Heart left ventricle (tissue), 16 donors: ENCODE results near the gene SRSF3. TPM values are rescaled to one million over a fixed set of nuclear protein-coding genes. Genes with fewer than 3 reads are reported as not detected.
"Not testable (repeated sequence)": the region's sequence is repeated elsewhere in the genome, so short reads cannot be mapped to it uniquely, and the experiment has no call there.

Experiments
- ATAC-seq, 4 donors: fragments of 200-7000 bp; cut with Tn5 transposase; one replicate each; pipeline ENCODE4 v1.9.1; 2020 to 2022; ENCODE audit warnings: moderate library complexity in 4 of 4, mild to moderate bottlenecking in 3 of 4, moderate number of reproducible peaks in 1 of 4
- DNase-seq, 5 donors: peaks; one replicate each; pipeline ENCODE4 v3.0.0-alpha.2; 2020
- H3K27ac ChIP-seq, 12 donors: fragments of 200-600 bp; sonication (generic) in 4 of 12; one replicate each; pipeline versions ENCODE4 v1.5.0 to v1.8.0; 2016 to 2022; ENCODE audit warnings: mild to moderate bottlenecking in 2 of 12
- H3K27me3 ChIP-seq, 9 donors: fragments of 200-600 bp; sonication (generic) in 2 of 9; one replicate each; pipeline versions ENCODE4 v1.5.1 to v1.8.0; 2016 to 2022; ENCODE audit warnings: mild to moderate bottlenecking in 3 of 9
- H3K36me3 ChIP-seq, 9 donors: fragments of 200-600 bp; sonication (generic) in 2 of 9; one replicate each; pipeline versions ENCODE4 v1.5.0 to v1.8.0; 2018 to 2022; ENCODE audit warnings: mild to moderate bottlenecking in 2 of 9
- H3K4me1 ChIP-seq, 12 donors: fragments of 200-600 bp; sonication (generic) in 4 of 12; one replicate each; pipeline versions ENCODE4 v1.5.0 to v1.8.0; 2016 to 2022; ENCODE audit warnings: mild to moderate bottlenecking in 3 of 12
- H3K4me3 ChIP-seq, 12 donors: fragments of 200-600 bp; sonication (generic) in 4 of 12; one replicate each; pipeline versions ENCODE4 v1.5.0 to v1.8.0; 2017 to 2022; ENCODE audit warnings: mild to moderate bottlenecking in 9 of 12, moderate library complexity in 4 of 12
- H3K9me3 ChIP-seq, 12 donors: fragments of 200-600 bp; sonication (generic) in 4 of 12; one replicate each; pipeline versions ENCODE4 v1.5.0 to v1.8.0; 2016 to 2022; ENCODE audit warnings: mild to moderate bottlenecking in 1 of 12
- CTCF ChIP-seq, 12 donors: fragments of 200-600 bp; sonication (generic) in 4 of 12; IDR thresholded peaks; one replicate each; pipeline versions ENCODE4 v1.5.0 to v1.8.0; 2018 to 2022; ENCODE audit warnings: antibody characterized with exemption in 12 of 12, mild to moderate bottlenecking in 5 of 12
- POLR2A ChIP-seq, 2 donors: fragments of 450-650 bp; IDR thresholded peaks; one replicate each; pipeline ENCODE4 v1.6.1; 2017; ENCODE audit warnings: antibody characterized with exemption in 2 of 2, mild to moderate bottlenecking in 2 of 2, moderate library complexity in 2 of 2
- WGBS, 4 donors: extraction: QIAGEN DNeasy Blood & Tissue Kit in 2 of 4; methylation state at CpG; one replicate each; pipeline versions ENCODE4 v1.1.5 to v1.1.7; 2013 to 2018; 5-methylcytosine and 5-hydroxymethylcytosine counted together
- intact Hi-C, 10 donors: fragments of 100-400 bp; cut with DNase I; formaldehyde crosslinking; loops; one replicate each; pipeline versions ENCODE4 v1.11.1 to v1.14.2; 2022
- polyA plus RNA-seq, 2 donors: library from polyadenylated mRNA; stranded (reverse); fragments of 200-250 nt; gene quantifications; one replicate each; pipeline ENCODE4 v1.2.3, GENCODE V29; 2013
- total RNA-seq, 9 donors: library from RNA; depleted of rRNA in 2 of 9; stranded (reverse); fragments of >200 nt in 2 of 9; fragmentation: NEBNext Ultra II Directional in 3 of 9; extraction: Animal tissue kit (Norgen Biotek cat#: 25700) in 3 of 9; gene quantifications; one replicate each; pipeline versions ENCODE4 v1.1.0 to v1.2.4, GENCODE V29; 2016 to 2023
- donor health status: ischemic (EF 13 %, LVEDD 7.1; RV severe dilation, severe dysfunction).
- donor health status: healthy with polysubstance abuse.
- donor health status: DM: no; HTN: yes; CAD: no.
- donor health status: DM: no; HTN: no; CAD: no.
- donor health status: ischemic (EF 25% LVEDD 6.9; RV normal size, moderate dysfunction).
- donor health status: ischemic (EF 25% LVEDD 5.7; RV mildly dilated, moderate dysfunction).
- donor health status: healthy.
- donor health status: DM: yes; HTN: yes; CAD: no.
- donor health status: ischemic (EF 35%, LVEDD 5.7; RV mildly dilated, moderate dysfunction).
- donor health status: nonischemic (EF 11% LVEDD 7.7; RV severe dilation, severe dysfunction).
- donor health status: DM: yes; HTN: yes; CAD: no.
- donor health status: PGD.
- donor health status: ischemic (EF 29% LVEDD 5.4; RV normal size, mild dysfunction).
- donor health status: nonischemic (EF 23%, LVEDD 6.1; RV moderate dilation, normal function).

Gene SRSF3
- total and polyA plus RNA-seq, 11 donors = 43.2 to 215 (median 111) TPM

GRCh38 chr6:36610041-36610955 is 16.1 kb downstream of the SRSF3 start:
- Histone ChIP-seq H3K27ac (peak overlapping the region in 4 of 12 donors; percentile 16 to 68 (median 40)), H3K36me3 (peaks cover 0 to 90% (median 81%) of the 10 kb centered on the region in 9 donors), H3K9me3 (no peaks in the 10 kb centered on the region), H3K27me3 (no peaks in the 10 kb centered on the region), H3K4me1 (peaks cover 0 to 60% (median 44%) of the 10 kb centered on the region in 12 donors), H3K4me3 (no peak overlapping the region)
- intact Hi-C loops = loop anchor here in 2 of 10 donors (10.0 kb wide), 2 partner anchors 235 to 245 kb away; no protein-coding TSS in a partner anchor
- 89 to 94% (median 93%) methylated on average over 14 of the region's 14 CpGs for WGBS, 4 donors
- no peak for ATAC-seq
- TF ChIP-seq CTCF (IDR thresholded peaks at IDR 0.05) (no peak), POLR2A (IDR thresholded peaks at IDR 0.05) (no peak)
- no peak for DNase-seq

DNA sequence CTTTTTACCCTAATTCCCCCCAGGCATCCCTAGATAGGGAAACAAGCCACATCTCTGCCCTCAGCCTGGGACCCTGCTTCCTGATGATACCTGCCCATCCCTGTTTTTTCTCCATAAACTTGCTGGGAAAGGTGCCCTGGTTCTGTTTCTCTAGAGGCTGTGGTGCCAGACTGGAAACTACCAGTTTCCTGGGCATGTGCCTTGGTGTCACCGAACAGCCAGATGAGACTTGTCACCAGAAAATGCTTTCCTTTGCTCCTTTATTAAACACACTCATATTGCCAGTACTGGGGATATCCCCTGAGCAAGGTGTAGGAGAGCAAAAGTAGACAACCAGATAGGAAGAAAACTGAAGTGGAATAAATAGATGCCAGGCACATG is 16.8 kb downstream of the SRSF3 start:
- Histone ChIP-seq H3K27me3 (no peaks in the 10 kb centered on the region), H3K36me3 (peaks cover 0 to 84% (median 74%) of the 10 kb centered on the region in 9 donors), H3K27ac (peak overlapping the region in 2 of 12 donors; percentile 26 to 68), H3K4me3 (no peak overlapping the region), H3K9me3 (no peaks in the 10 kb centered on the region), H3K4me1 (peaks cover 0 to 56% (median 41%) of the 10 kb centered on the region in 12 donors)
- no peak for TF ChIP-seq CTCF (IDR thresholded peaks at IDR 0.05)
- no peak for TF ChIP-seq POLR2A (IDR thresholded peaks at IDR 0.05)
- DNase-seq = no peak
- intact Hi-C loops = loop anchor here in 2 of 10 donors (10.0 kb wide), 2 partner anchors 234 to 244 kb away; no protein-coding TSS in a partner anchor
- no peak for ATAC-seq
- WGBS, 4 donors = 52 to 57% (median 55%) methylated on average over 1 of the region's 1 CpG

DNA sequence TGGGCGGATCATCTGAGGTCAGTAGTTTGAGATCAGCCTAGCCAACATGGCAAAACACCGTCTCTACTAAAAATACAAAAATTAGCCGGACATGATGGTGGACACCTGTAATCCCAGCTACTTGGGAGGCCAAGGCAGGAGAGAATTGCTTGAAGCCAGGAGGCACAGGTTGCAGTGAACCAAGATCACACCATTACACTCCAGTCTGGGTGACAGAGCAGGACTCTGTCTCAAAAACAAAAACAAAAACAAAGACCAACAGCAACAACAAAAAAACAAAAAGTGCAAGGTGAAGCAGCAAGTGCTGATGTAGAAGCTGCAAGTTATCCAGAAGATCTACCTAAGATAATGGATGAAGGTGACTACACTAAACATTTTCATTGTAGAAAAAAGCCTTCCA is 17.5 kb downstream of the SRSF3 start:
- Histone ChIP-seq H3K4me1 (peaks cover 0 to 50% (median 36%) of the 10 kb centered on the region in 12 donors), H3K36me3 (peaks cover 0 to 77% (median 67%) of the 10 kb centered on the region in 9 donors)
- H3K9me3 ChIP-seq, H3K4me3 ChIP-seq, H3K27ac ChIP-seq, H3K27me3 ChIP-seq, DNase-seq, ATAC-seq: not testable (repeated sequence)
- WGBS, 4 donors = 91 to 94% (median 92%) methylated on average over 3 of the region's 3 CpGs
- intact Hi-C loops = loop anchor here in 2 of 10 donors (10.0 kb wide), 2 partner anchors 233 to 243 kb away; no protein-coding TSS in a partner anchor

- no peaks in the 10 kb centered on the region for H3K9me3 ChIP-seq
- TF ChIP-seq CTCF (IDR thresholded peaks at IDR 0.05) (no peak), POLR2A (IDR thresholded peaks at IDR 0.05) (no peak)
- peaks cover 0 to 72% (median 62%) of the 10 kb centered on the region in 9 donors for H3K36me3 ChIP-seq
- ATAC-seq = no peak
- peaks cover 0 to 48% (median 33%) of the 10 kb centered on the region in 12 donors for H3K4me1 ChIP-seq
- no peaks in the 10 kb centered on the region for H3K27me3 ChIP-seq
- no peak overlapping the region for H3K27ac ChIP-seq
- intact Hi-C loops = loop anchor here in 2 of 10 donors (10.0 kb wide), 2 partner anchors 233 to 243 kb away; no protein-coding TSS in a partner anchor
- 91 to 94% (median 94%) methylated on average over 10 of the region's 10 CpGs for WGBS, 4 donors
- no peak for DNase-seq
- H3K4me3 ChIP-seq = no peak overlapping the region
These were observed 18.0 kb downstream of the SRSF3 start for GRCh38 chr6:36612101-36612625.
